GM18508 (cell line): ENCODE results near the gene ENAH.
"Not testable (repeated sequence)": the region's sequence is repeated elsewhere in the genome, so short reads cannot be mapped to it uniquely, and the experiment has no call there.

Experiments
- ATAC-seq: cut with Tn5 transposase; IDR thresholded peaks from one replicate; pipeline ENCODE4 v1.9.1; 2021; ENCODE audit warnings: moderate number of reproducible peaks; ENCODE audit not compliant: insufficient read depth, unreplicated experiment

Gene ENAH

DNA sequence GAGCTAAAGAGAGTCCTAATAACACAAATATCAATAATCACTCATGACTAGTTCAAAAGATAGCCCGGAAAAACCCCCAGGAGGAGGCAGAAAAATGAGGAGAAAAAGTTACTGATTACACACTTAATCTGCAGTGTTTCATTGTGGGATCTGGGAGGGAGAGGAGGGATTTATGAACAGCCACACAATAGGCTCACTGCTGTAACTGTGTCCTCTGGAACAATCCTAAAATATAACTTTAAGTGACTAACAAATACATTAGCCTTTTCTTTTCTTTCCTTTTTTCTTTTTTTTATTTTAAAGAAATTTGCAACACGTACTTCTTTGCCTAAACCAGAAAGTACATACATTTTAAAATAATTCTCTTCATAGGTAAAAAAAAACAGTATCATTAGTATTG lies 118.8 kb downstream of the ENAH start:
- no peak for ATAC-seq

DNA sequence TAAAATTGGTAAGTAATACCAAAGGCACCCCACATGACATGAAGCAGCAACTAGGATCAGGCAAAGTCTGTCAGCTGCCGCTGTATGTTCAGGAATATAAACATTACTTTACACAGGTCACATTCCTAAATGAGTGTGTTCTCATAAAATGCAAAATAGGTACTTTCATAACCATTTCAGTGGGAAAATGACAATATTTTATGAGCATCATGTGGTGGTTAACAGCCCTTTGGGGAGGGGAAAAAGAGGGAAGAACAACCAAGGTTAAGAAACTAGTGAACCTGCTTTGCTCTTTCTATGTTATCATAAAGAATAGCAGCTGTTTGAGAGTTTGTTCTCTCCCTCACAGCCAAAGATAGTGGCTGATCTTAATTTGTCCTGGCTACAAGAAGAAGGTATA lies 119.7 kb downstream of the ENAH start:
- no peak for ATAC-seq

DNA sequence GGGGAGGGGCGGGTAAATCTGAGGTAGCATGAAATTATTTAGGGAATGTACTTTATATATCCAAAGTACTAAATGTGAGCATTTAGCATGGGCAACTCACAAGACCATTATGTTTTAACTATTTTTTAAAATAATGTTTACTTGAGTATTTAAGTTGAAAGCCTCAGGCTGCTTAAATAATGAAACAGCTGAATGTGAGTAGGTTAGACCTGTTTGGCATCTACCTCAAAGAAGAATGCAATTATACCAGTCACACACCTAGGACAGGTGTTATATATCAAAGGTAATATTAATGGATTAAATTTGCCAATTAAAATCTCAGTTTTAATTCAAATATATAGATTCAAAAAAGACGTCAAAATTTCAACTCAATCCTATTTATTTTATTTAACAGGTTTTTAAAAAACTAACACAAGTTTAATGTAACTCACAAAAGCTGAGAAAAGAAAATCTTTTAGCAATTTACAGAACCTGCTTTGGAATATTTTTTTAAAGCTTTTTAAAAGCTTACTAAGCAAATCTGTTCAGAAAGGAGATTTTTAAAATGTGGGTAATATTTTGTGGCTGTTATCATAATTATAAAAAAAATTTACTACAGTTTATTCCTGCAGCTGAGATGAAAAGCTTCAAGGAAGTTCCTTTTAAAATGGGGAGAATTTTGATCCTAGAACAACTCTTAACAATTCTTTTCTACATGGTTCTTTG lies 120.5 kb downstream of the ENAH start:
- no peak for ATAC-seq

DNA sequence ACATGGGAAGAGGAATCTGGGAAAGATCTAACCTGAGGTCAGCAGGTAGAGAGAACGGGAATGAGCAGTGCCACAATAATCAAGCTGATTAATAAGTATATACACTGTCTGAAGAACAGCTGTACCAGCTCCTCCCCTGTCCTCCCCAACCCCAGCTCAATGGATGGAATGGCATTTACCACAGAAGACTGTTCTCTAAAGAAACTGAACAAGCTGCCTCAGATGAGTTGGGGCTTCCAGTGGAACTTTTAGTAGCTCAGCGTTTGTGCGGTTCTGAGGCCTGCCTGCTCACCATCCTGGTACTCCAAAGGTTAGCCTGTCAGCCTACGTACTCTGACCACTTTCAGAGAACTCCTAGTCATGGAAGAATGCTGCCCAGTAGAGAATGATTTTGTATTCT lies 123.2 kb downstream of the ENAH start:
- no peak for ATAC-seq

DNA sequence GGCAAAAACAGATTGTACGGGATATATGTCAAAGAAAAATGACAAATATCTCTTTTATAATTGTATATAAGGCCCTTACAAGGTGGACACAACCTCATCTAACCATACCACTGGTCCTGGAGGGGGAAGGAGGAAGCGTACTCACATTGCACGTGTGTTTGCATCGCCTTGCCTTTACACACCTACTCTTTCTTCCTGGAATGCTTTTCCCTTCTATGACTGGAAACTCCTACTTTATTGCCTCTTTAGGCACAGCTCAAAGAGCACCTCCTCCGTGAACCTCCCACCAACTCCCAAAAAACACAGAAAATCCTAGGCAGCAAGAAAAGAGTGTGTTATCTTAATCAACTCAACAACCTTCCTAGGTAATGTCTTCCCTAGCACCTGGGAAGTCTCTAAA lies 125.3 kb downstream of the ENAH start:
- ATAC-seq = no peak

DNA sequence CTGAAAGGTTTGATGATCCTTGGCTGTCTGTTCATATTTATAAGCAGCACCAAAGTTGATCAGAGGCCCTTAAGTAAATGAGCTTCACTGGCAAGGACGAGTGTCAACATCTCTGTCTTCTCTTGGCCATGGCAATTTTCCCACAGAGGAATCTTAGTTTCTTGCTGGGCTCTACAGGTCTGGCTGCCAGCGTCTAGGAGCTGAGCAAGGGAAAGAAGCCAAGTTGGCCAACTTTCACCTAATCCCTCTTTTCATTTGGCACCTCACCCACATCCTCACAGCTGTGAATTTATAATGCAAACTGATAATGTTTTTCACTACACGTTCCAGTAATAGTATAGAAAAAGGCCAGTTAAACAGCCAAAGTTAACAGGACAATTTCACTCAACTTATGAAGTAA lies 126.0 kb downstream of the ENAH start:
- ATAC-seq = no peak

DNA sequence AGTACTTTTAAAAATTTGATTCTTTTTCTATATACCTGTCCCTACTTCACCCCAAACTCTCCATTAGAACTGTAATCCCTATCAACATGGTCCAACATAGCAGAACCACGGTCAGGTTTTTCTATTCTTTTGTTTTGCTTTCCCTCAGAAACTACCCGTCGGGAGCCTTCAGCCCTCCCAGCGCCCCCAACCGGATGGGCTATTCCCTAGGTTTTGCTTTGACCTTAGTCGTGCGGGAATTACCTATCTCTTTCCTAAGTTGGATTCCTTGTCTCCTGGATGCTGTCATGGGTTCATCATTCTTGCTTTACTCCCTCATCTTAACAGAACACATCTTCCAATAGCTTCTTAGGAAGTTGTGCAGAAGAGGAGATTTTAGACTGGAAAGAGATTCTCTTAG lies 127.5 kb downstream of the ENAH start:
- ATAC-seq = no peak

DNA sequence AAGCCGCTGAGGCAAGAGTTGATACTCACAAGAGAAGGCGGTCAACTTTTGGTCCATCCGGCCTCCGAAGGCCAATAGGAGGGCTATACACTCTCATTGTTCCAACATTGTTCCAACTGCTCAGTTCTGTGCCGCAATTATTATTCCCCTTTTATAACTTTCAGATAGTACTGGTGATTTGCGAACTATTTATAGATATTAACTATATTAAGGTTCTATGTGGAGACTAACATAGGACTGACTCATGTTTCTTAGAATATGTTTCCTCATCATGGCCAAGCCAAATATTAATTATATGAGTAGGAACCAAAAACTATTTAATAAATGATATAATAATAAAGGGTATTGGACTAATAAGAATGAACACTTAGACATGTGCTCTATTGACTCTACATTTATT lies 128.4 kb downstream of the ENAH start:
- ATAC-seq = no peak

DNA sequence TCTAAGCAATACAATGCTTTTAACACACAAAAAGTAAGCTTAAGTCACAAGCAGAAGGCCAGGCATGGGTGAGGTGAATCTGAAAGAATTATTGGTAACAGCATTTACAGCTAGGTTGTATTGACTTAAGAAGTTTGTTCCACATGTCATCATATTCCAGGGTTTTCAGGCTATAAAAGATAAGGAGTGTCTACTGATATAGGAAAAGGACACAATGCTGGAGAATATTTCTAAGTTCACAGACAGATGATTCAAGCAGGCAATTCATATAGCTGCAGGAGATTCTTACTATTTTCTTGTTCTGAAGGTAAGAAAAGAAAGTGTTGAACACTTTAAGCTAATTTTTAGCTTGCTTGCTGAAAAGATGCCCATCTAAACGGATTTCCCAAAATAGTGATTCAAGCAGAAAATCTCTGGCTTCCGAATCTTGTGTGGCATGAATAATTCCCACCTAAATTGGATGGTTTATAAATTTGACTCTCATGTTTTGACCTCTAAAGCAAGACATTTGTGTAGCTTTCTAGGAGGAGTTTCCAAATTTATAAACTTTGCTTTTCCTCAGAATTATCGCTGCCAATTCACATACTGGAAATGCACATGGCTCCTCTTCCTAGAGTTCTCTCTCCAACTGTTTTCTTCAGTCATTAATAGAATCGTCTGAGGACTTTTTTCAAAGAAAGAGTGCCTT lies 129.5 kb downstream of the ENAH start:
- ATAC-seq = no peak

DNA sequence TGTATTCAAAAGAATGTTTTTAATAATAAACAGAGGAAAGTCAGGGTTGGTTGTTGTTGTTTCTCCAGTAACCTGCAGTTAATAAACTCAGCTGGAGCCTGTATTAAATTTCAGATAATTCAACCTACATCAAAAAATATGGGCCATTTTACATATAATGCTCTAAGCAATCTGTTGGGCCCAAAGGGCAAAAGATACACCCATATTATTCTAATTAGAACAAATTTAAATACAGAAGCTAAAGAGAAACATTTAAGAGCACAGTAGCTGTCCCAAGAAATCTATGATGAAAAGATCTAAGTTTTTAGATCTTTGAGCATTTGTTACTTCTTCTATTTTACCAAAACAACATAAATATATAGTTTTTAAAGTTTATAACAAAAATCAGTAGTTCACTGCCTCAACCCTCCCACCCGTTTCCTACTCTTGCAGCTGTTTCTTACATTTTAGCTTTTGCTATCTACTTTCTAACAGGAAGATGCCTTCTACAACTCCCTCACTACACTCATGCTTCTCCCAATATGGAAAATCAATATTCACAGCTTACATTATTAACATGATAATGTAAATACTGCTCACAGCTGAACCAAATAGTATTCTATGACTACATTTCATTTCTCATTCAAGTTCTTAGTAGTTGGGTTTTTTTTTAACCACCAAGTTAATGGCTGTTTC lies 130.2 kb downstream of the ENAH start:
- ATAC-seq = no peak

DNA sequence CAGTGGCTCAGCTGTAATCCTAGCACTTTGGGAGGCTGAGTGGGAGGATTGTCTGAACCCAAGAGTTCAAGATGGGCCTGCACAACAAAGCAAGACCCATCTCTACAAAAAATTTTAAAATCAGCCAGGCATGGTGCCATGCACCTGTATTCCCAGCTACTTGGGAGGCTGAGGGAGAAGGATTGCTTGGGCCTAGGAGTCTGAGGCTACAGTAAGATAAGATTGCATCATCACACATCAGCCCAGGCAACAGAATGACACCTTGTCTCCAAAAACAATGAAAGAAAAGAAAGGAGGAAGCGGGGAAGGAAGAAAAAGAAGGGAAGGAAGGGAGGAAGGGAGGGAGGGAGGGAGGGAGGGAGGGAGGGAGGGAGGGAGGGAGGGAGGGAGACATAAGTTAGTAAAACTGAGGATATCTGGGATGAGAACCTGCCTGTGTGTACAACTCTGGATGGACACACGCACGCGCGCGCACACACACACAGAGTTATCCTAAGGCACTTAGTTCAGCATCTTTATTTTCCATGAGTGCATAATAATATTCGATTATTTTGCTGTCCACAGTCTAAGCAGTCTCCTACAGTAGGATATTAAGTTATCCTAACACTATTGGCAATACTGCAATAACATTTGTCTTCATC lies 132.2 kb downstream of the ENAH start:
- no peak for ATAC-seq

DNA sequence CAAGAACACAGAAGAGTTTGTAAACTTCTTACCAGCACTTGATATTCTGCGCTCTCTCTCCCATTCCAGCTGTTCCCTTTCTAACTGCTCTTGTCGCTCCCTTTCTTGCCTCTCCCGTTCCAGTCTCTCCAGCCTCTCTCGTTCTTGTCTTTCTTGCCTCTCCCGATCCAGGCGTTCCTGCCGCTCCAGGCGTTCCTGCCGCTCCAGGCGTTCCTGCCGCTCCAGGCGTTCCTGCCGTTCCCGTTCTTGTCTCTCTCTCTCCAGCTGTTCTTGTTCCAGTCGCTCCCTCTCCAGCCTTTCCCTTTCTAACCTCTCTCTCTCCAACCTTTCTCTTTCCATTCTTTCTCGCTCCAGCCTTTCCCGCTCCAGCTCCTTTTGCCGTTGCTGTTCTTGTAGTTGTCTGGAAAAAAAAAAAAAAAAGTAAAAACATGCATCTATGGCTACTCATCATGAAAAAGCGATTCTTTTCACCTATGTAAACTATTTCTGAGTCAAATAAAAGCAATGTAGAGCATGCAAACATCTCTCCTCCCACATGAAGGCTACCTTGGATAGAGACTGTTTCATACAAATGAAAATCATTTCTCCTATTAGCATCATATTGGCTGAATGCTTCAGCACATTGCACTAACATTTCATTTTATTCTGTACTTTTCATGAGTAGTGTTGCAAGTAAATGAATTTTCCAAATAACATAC lies 133.6 kb downstream of the ENAH start:
- ATAC-seq = no peak

DNA sequence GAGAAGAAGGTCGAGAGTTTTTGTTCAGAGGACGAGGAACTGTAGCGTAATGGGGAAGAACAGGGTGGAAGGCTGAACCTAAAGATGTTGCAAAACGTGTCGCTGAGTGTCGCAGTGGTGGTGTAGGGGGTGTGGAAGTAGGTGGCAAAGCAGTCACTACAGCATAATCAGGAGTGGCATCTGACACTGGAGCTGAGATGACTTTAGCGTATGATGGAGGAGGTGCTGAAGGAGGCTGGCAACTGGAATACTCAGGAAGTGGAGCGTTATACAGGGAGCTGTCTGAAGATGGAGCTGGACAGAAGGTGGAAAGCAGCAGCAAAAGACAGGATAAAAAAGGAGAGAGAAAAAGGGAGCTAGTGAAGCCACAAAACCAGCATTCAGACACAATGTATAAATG lies 135.2 kb downstream of the ENAH start:
- no peak for ATAC-seq

DNA sequence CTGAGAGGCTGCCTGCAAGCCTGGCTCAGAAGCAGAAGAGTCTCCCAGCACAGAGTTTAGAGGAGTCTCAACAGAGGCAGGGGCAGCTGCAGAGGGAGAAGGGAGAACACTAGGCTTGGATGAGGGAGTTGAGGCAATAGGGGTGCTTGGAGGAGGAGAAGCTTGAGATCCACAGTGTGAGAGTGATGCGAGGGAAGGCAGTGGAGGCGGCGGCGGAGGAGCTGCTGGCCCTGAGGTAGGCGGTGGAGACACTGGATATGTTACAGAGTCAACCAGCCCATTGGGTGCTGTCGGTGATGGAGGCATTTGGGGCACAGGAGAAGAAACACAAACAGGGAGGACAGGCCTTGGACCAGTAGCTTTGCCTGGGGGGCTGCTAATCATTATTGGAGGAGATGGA lies 135.7 kb downstream of the ENAH start:
- ATAC-seq = no peak

DNA sequence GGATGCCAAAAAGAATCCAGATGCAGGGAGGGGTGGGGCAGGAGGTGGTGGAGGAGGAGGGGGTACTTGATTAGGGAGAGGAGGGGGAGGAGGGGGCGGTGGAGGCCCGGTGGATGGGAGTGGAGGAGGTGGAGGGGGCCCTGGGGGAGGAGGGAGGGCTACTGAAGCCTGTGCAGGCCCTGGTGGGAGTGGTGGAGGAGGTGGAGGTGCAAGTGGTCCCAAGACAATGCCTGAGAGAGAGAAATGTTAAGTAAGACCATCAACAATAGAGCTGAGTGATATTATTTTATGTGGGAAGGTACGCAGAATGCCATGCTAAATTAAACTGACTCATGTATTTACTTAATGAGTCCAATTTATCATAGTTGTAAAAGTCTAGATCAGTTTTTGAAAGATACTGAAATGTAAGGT lies 138.2 kb downstream of the ENAH start:
- ATAC-seq = no peak

DNA sequence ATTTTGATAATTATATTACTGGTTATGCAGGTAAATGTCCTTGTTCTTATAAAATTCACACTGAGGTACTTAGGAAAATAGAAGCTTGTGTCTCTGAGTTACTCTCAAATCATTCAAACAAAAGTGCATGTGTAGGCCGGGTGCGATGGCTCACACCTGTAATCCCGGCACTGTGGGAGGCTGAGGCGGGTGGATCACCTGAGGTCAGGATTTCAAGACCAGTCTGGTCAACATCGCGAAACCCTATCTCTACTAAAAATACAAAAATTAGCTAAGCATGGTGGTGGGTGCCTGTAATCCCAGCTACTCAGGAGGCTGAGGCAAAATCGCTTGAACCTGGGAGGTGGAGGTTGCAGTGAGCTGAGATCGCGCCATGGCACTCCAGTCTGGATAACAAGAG lies 139.3 kb downstream of the ENAH start:
- ATAC-seq = not testable (repeated sequence)

DNA sequence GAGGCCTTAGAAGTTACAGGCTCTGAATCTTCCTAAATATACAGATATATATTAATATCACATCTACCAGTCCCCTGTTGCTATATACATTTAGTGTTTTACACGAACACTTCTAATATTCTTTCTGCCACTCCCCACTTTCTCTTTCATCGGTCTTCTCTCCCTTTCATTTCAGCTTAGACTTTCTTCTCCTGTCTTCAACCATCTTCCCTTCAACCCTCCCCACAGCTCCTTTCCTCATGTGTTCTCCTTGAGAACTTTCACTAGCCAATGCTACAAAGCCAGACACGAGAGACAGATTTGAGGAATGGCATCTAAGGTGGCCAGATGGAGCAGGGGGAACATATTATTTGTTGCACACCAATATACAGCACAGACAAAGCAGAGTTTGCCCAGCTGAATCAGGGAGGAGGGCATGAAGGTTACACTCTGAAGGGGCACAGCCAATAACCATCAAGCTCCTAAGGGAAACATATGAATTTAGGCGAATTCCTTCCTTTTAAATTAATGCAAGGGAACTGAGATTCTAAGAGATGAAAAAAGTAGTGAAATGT lies 141.0 kb downstream of the ENAH start:
- no peak for ATAC-seq

DNA sequence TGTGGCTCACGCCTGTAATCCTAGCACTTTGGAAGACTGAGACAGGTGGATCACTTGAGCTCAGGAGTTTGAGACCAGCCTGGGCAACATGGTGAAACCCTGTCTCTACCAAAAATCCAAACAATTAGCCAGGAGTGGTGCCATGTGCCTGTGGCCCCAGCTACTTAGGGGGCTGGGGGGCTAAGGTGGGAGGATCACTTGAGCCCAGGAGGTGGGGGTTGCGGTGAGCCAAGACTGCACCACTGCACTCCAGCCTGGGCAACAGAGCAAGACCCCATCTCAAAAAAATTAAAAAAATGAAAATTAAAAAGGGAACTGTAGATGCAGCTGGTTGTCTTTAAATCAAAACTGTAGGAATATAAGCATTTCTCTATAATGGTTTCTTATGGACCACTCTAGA lies 142.2 kb downstream of the ENAH start:
- ATAC-seq = not testable (repeated sequence)

DNA sequence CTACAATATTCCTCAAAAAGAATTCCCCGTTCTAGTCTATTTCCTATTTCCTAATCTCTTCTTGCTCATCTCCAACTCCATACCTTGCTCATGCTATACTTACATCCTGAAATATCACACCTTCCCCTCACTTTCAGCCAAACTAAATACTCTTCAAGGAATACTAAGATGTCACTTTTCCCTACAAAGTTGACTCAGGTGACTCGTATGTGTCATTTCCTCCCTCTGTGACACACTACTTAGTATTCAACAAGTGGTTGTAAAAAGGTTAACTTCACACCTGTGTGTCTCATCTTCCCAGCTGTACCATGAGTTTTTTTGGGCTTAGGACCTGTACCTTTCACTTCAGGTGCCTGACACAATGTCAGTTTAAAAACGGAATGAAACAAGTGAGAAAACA lies 143.2 kb downstream of the ENAH start:
- no peak for ATAC-seq

DNA sequence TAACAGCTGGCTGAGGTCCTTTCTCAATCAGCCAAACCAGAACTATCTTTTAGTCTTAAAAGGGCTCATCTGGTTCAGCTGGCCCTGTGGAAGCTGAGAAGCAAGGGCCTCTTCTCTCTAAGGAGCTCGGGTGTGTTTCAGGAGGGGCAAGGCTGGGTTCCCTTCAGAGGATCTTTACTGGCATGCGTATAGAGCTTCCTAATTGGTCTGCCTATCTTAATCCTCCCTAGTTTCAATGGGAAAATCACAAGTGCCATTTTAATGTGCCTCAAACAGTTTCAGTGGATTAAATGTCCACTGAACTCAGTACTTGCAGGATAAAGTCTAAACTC lies 143.6 kb downstream of the ENAH start:
- ATAC-seq = no peak
